22Rv1 (cell line): ENCODE data around the gene CFAP54.

Source experiments
- H3K27ac ChIP-seq: fragments of 450-650 bp; 2 replicates; pipeline ENCODE4 v1.5.1; 2017
- CTCF ChIP-seq: fragments of 450-650 bp; IDR thresholded peaks from 2 replicates; pipeline ENCODE4 v1.5.1; 2017; ENCODE audit warnings: mild to moderate bottlenecking
- ZFX ChIP-seq: fragments of 450-650 bp; IDR thresholded peaks from 2 replicates; pipeline ENCODE4 v1.6.1; 2017; ENCODE audit warnings: antibody characterized with exemption, borderline replicate concordance

The CFAP54 gene

GRCh38 chr12:96548384-96548783 is 59.0 kb downstream of the CFAP54 start:
- no peak overlapping the region for H3K27ac ChIP-seq
- no peak for TF ChIP-seq CTCF
- TF ChIP-seq ZFX: no peak

GRCh38 chr12:96549341-96549740 is 60.0 kb downstream of the CFAP54 start:
- H3K27ac ChIP-seq: no peak overlapping the region
- TF ChIP-seq CTCF (no peak), ZFX (no peak)

DNA sequence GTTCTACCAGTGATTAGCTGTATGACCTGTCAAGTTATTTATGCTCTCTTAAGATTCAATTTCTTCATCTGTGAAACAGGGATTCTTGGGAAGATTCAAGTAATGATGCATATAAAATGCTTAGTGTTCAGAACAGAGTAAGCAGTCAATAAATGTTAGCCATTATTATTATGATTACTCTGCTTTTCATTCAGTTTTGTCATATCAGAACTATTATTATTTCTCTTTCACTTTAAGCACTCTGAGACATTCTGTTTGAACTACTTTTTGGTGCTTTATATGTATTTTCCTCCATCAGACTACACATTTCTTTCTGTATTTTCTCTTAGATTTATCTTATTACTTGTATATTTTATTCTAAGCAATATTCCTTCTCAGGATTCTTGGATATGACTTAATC is 81.2 kb downstream of the CFAP54 start:
- H3K27ac ChIP-seq: no peak overlapping the region
- TF ChIP-seq CTCF (no peak), ZFX (no peak)

GRCh38 chr12:96571101-96571862 is 81.9 kb downstream of the CFAP54 start:
- no peak for TF ChIP-seq CTCF
- TF ChIP-seq ZFX: no peak
- no peak overlapping the region for H3K27ac ChIP-seq

DNA sequence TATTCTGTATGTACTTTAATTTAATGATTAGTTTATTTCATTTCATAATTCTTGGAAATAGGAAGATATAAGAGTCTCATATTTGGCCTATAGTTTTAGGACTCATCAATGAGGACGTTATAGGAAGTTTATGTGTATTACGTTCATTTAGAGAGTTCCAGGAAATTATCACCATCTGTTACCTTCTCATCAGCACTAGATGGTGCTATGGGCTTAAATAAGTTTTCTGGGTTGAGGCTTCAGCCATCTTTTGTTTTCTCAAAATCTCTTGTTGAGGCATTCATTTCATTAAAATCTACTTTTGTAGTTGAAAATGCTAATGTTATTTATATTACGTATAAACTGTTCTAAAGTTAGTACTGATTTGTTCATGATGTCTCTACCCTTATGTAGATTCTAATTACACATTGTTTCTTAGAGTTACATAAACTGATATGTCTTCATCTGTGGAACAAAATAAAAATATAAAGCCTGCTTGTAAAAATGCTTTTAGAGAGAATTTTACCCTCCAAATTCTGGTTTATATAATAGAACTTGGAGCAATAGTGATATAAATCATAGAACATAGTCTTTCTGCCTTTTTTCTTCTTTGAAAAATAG is 89.2 kb downstream of the CFAP54 start:
- no peak overlapping the region for H3K27ac ChIP-seq
- TF ChIP-seq ZFX: no peak
- peak; percentile 83 for TF ChIP-seq CTCF

DNA sequence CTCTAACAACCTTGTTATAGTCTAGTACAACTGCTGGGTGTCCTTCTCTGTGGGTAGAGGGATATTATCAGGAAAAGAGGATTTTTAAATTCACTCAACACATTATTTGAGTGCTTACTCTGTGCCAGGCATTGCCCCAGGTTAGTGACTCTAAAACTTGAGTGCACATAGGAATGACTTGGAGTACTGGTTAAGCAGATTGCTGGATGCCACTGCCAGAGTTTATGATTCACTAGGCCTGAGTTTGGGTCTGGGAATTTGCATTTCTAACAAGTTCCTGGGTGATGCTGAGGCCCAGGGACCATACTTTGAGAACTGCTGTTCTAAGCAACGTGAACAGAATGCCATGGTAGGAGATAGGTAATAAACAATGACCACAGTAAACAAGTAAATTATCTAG is 96.6 kb downstream of the CFAP54 start:
- TF ChIP-seq CTCF (no peak), ZFX (no peak)
- H3K27ac ChIP-seq: no peak overlapping the region

DNA sequence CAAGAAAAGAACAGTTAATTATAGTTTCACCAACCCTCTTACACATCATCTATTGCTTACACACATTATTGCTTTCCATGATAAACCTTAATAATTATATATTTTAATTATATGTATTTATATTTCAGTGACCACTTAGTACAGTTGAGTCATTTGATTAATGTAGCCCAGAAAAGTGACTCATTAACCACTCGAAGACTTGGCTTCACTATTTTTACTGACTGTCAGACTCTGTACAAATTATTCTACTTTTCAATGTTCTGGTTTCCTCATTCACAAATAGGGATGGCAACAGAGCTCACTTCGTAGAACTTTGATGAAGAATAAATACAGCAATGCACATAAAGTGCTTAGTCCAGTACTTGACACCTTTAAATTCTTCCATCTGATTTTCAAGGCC is 98.3 kb downstream of the CFAP54 start:
- no peak overlapping the region for H3K27ac ChIP-seq
- TF ChIP-seq CTCF (no peak), ZFX (no peak)
